H1 (cell line): Measurements from ENCODE around the gene SLCO2A1. TPM values are rescaled to one million over a fixed set of nuclear protein-coding genes. Genes with fewer than 3 reads are reported as not detected.

ENCODE experiments used
- CHD7 ChIP-seq: fragments of 300-600 bp; sonication (generic); IDR thresholded peaks from 2 replicates; pipeline ENCODE4 v1.7.1; 2012; ENCODE audit warnings: low read length, moderate library complexity, mild to moderate bottlenecking, inconsistent platforms; ENCODE audit not compliant: insufficient replicate concordance
- SP1 ChIP-seq: IDR thresholded peaks from 2 replicates; pipeline ENCODE4 v1.6.1; 2011; ENCODE audit warnings: low read depth, low read length
- polyA plus RNA-seq, 7 experiments: library from polyadenylated mRNA; depleted of rRNA in 3 of 7; stranded (reverse) in 5 of 7; unstranded in 2 of 7; fragments of >200 nt in 5 of 7; fragments of 200-250 nt in 2 of 7; gene quantifications; 1 replicate in 5 of 7; 2 replicates in 1 of 7; 4 replicates in 1 of 7; pipeline versions ENCODE4 v1.2.1 to v1.2.3, GENCODE V29; 2011 to 2013; ENCODE audit warnings: missing spikeins in 2 of 7, mixed read lengths in 2 of 7
- total RNA-seq: library from RNA; stranded (reverse); fragmentation: NEBNext Ultra II Directional; extraction: Animal tissue kit (Norgen Biotek cat#: 25700); gene quantifications from 2 replicates; pipeline ENCODE4 v1.2.1, GENCODE V29; 2021

Gene SLCO2A1
- total and polyA plus RNA-seq, 2 of the 8 experiments (the other 6 are each of a cell fraction or from before 2014, with no cell fraction given): 1.1 to 2.3 TPM

GRCh38 chr3:133945381-133946095 is 84.2 kb downstream of the SLCO2A1 start (continued):
- TF ChIP-seq CHD7 (no peak), SP1 (no peak)
